Effector CD8-positive, alpha-beta T cell (primary cell): ENCODE results near the gene GRM7.

ENCODE experiments used
- DNase-seq: peaks from one replicate; lab custom pipeline; 2025; lab: John Stamatoyannopoulos, UW

The GRM7 gene

GRCh38 chr3:7789324-7789723 is 928.4 kb downstream of the GRM7 start:
- no peak for DNase-seq

- DNase-seq = no peak
Observed at GRCh38 chr3:7790141-7790540, 929.2 kb downstream of the GRM7 start.
